ENCODE data around the gene TOMM40.

TOMM40 gene

GRCh38 chr19:44876930-44877535 is 14.0 kb upstream of the TOMM40 start:
- Histone ChIP-seq H3K4ac (ENCODE audit: low read depth, low read length) (no peak overlapping the region), H2AK5ac (ENCODE audit: low read length) (peak overlapping the region; percentile 49), H4K91ac (ENCODE audit: low read depth, low read length) (peak overlapping the region; percentile 24), H3K36me3 (ENCODE audit: control insufficient read depth in 1 of 2, insufficient read depth in 2 of 2, low read length in 2 of 2) (peaks cover 69 to 71% of the 10 kb centered on the region in 2 experiments), H3K4me3 (ENCODE audit: low read depth, low read length) (no peak overlapping the region), H3K79me2 (ENCODE audit: control insufficient read depth, insufficient read depth, low read length, poor library complexity) (peaks cover 8% of the 10 kb centered on the region), H3K27me3 (ENCODE audit: insufficient read depth, low read length) (no peaks in the 10 kb centered on the region), H4K8ac (ENCODE audit: low read depth, low read length) (no peak overlapping the region), H3K14ac (ENCODE audit: low read length) (peak overlapping the region; percentile 37), H3K27ac (ENCODE audit: low read depth, low read length) (peak overlapping the region; percentile 86), H2BK120ac (ENCODE audit: insufficient read depth, low read length, poor library complexity) (no peak overlapping the region), H2BK12ac (ENCODE audit: low read length) (peak overlapping the region; percentile 6), H3K23ac (ENCODE audit: low read length) (no peak overlapping the region), H3K9ac (ENCODE audit: low read length) (no peak overlapping the region), H3K9me3 (ENCODE audit: insufficient read depth, low read depth, low read length) (peaks cover 2% of the 10 kb centered on the region), H2AFZ (ENCODE audit: insufficient read depth, low read length, poor library complexity) (no peak overlapping the region), H2BK5ac (ENCODE audit: low read depth, low read length, poor library complexity) (peak overlapping the region; percentile 51), H4K12ac (ENCODE audit: low read depth, low read length) (no peak overlapping the region), H3K4me2 (ENCODE audit: low read length) (no peak overlapping the region), H3K4me1 (ENCODE audit: control insufficient read depth in 1 of 2, insufficient read depth in 2 of 2, low read length in 2 of 2) (peaks cover 61 to 72% of the 10 kb centered on the region in 2 experiments), H3K18ac (ENCODE audit: low read length) (peak overlapping the region; percentile 56), H3K79me1 (ENCODE audit: low read length) (peaks cover 31% of the 10 kb centered on the region)
- no peak for DNase-seq
- WGBS (ENCODE audit: extremely low coverage, insufficient coverage, insufficient read length), result no CpG with 5 or more reads among the region's 5 CpGs

- peak overlapping the region; percentile 8 for H2AK5ac ChIP-seq (ENCODE audit: low read length)
- no peaks in the 10 kb centered on the region for H3K27me3 ChIP-seq (ENCODE audit: insufficient read depth, low read length)
- no peak overlapping the region for H2AFZ ChIP-seq (ENCODE audit: insufficient read depth, low read length, poor library complexity)
- peak overlapping the region; percentile 27 for H3K4me2 ChIP-seq (ENCODE audit: low read length)
- peak overlapping the region; percentile 88 for H4K91ac ChIP-seq (ENCODE audit: low read depth, low read length)
- H3K9ac ChIP-seq (ENCODE audit: low read length), result no peak overlapping the region
- peak overlapping the region; percentile 58 for H2BK12ac ChIP-seq (ENCODE audit: low read length)
- no CpG with 5 or more reads among the region's 26 CpGs for WGBS (ENCODE audit: extremely low coverage, insufficient coverage, insufficient read length)
- no peaks in the 10 kb centered on the region for H3K9me3 ChIP-seq (ENCODE audit: insufficient read depth, low read depth, low read length)
- H3K4me3 ChIP-seq (ENCODE audit: low read depth, low read length), result no peak overlapping the region
- peaks cover 65 to 66% of the 10 kb centered on the region in 2 experiments for H3K36me3 ChIP-seq (ENCODE audit: control insufficient read depth in 1 of 2, insufficient read depth in 2 of 2, low read length in 2 of 2)
- peak overlapping the region; percentile 71 for H3K14ac ChIP-seq (ENCODE audit: low read length)
- H2BK120ac ChIP-seq (ENCODE audit: insufficient read depth, low read length, poor library complexity), result peak overlapping the region; percentile 85
- peak overlapping the region; percentile 76 for H3K27ac ChIP-seq (ENCODE audit: low read depth, low read length)
- H4K8ac ChIP-seq (ENCODE audit: low read depth, low read length), result peak overlapping the region; percentile 46
- H2BK5ac ChIP-seq (ENCODE audit: low read depth, low read length, poor library complexity), result peak overlapping the region; percentile 60
- H3K23ac ChIP-seq (ENCODE audit: low read length), result no peak overlapping the region
- H3K79me1 ChIP-seq (ENCODE audit: low read length), result peaks cover 31% of the 10 kb centered on the region
- H3K4ac ChIP-seq (ENCODE audit: low read depth, low read length), result peak overlapping the region; percentile 77
- peak; percentile 51 to 56 for DNase-seq
- H3K4me1 ChIP-seq (ENCODE audit: control insufficient read depth in 1 of 2, insufficient read depth in 2 of 2, low read length in 2 of 2), result peaks cover 63 to 74% of the 10 kb centered on the region in 2 experiments
- peak overlapping the region; percentile 90 for H3K18ac ChIP-seq (ENCODE audit: low read length)
- H4K12ac ChIP-seq (ENCODE audit: low read depth, low read length), result peak overlapping the region; percentile 3
- H3K79me2 ChIP-seq (ENCODE audit: control insufficient read depth, insufficient read depth, low read length, poor library complexity), result peaks cover 8% of the 10 kb centered on the region
Measured at GRCh38 chr19:44878120-44878865, 12.8 kb upstream of the TOMM40 start.

GRCh38 chr19:44879309-44880065 is 11.6 kb upstream of the TOMM40 start:
- Histone ChIP-seq H2AFZ (ENCODE audit: insufficient read depth, low read length, poor library complexity) (no peak overlapping the region), H3K4me2 (ENCODE audit: low read length) (no peak overlapping the region), H3K79me1 (ENCODE audit: low read length) (peaks cover 31% of the 10 kb centered on the region), H4K8ac (ENCODE audit: low read depth, low read length) (peak overlapping the region; percentile 72), H3K14ac (ENCODE audit: low read length) (peak overlapping the region; percentile 71), H2BK5ac (ENCODE audit: low read depth, low read length, poor library complexity) (peak overlapping the region; percentile 60), H4K91ac (ENCODE audit: low read depth, low read length) (peak overlapping the region; percentile 88), H3K9ac (ENCODE audit: low read length) (no peak overlapping the region), H2BK12ac (ENCODE audit: low read length) (peak overlapping the region; percentile 58), H3K36me3 (ENCODE audit: control insufficient read depth in 1 of 2, insufficient read depth in 2 of 2, low read length in 2 of 2) (peaks cover 59 to 62% of the 10 kb centered on the region in 2 experiments), H3K4me3 (ENCODE audit: low read depth, low read length) (no peak overlapping the region), H3K4ac (ENCODE audit: low read depth, low read length) (peak overlapping the region; percentile 77), H3K27ac (ENCODE audit: low read depth, low read length) (peak overlapping the region; percentile 51), H3K4me1 (ENCODE audit: control insufficient read depth in 1 of 2, insufficient read depth in 2 of 2, low read length in 2 of 2) (peaks cover 64 to 75% of the 10 kb centered on the region in 2 experiments), H4K12ac (ENCODE audit: low read depth, low read length) (no peak overlapping the region), H3K9me3 (ENCODE audit: insufficient read depth, low read depth, low read length) (no peaks in the 10 kb centered on the region), H2AK5ac (ENCODE audit: low read length) (peak overlapping the region; percentile 60), H3K23ac (ENCODE audit: low read length) (no peak overlapping the region), H3K79me2 (ENCODE audit: control insufficient read depth, insufficient read depth, low read length, poor library complexity) (peaks cover 8% of the 10 kb centered on the region), H3K18ac (ENCODE audit: low read length) (peak overlapping the region; percentile 90), H3K27me3 (ENCODE audit: insufficient read depth, low read length) (no peaks in the 10 kb centered on the region), H2BK120ac (ENCODE audit: insufficient read depth, low read length, poor library complexity) (peak overlapping the region; percentile 85)
- WGBS (ENCODE audit: extremely low coverage, insufficient coverage, insufficient read length), result no CpG with 5 or more reads among the region's 18 CpGs
- no peak for DNase-seq

- Histone ChIP-seq H2BK120ac (ENCODE audit: insufficient read depth, low read length, poor library complexity) (no peak overlapping the region), H3K27ac (ENCODE audit: low read depth, low read length) (no peak overlapping the region), H3K9ac (ENCODE audit: low read length) (no peak overlapping the region), H4K12ac (ENCODE audit: low read depth, low read length) (no peak overlapping the region), H2BK12ac (ENCODE audit: low read length) (peak overlapping the region; percentile 75), H3K79me1 (ENCODE audit: low read length) (peaks cover 25% of the 10 kb centered on the region), H2AK5ac (ENCODE audit: low read length) (peak overlapping the region; percentile 39), H2BK5ac (ENCODE audit: low read depth, low read length, poor library complexity) (peak overlapping the region; percentile 28), H2AFZ (ENCODE audit: insufficient read depth, low read length, poor library complexity) (no peak overlapping the region), H3K4me1 (ENCODE audit: control insufficient read depth in 1 of 2, insufficient read depth in 2 of 2, low read length in 2 of 2) (peaks cover 57 to 63% of the 10 kb centered on the region in 2 experiments), H3K9me3 (ENCODE audit: insufficient read depth, low read depth, low read length) (no peaks in the 10 kb centered on the region), H3K27me3 (ENCODE audit: insufficient read depth, low read length) (no peaks in the 10 kb centered on the region), H3K23ac (ENCODE audit: low read length) (no peak overlapping the region), H3K4me3 (ENCODE audit: low read depth, low read length) (no peak overlapping the region), H4K8ac (ENCODE audit: low read depth, low read length) (no peak overlapping the region), H3K4ac (ENCODE audit: low read depth, low read length) (no peak overlapping the region), H3K36me3 (ENCODE audit: control insufficient read depth in 1 of 2, insufficient read depth in 2 of 2, low read length in 2 of 2) (peaks cover 57 to 63% of the 10 kb centered on the region in 2 experiments), H3K18ac (ENCODE audit: low read length) (peak overlapping the region; percentile 14), H3K4me2 (ENCODE audit: low read length) (no peak overlapping the region), H3K14ac (ENCODE audit: low read length) (no peak overlapping the region), H4K91ac (ENCODE audit: low read depth, low read length) (no peak overlapping the region), H3K79me2 (ENCODE audit: control insufficient read depth, insufficient read depth, low read length, poor library complexity) (peaks cover 8% of the 10 kb centered on the region)
- DNase-seq, result no peak
- WGBS (ENCODE audit: extremely low coverage, insufficient coverage, insufficient read length), result no CpG with 5 or more reads among the region's 15 CpGs
Measured at GRCh38 chr19:44882063-44882462, 9.0 kb upstream of the TOMM40 start.

Data from trophoblast cell (in vitro differentiated cells and primary cell).